CD4-positive, alpha-beta T cell treated with Interleukin-4 for 1 hour (primary cell): ENCODE measurements around the gene MAP3K20.
"Not testable (repeated sequence)": the region's sequence is repeated elsewhere in the genome, so short reads cannot be mapped to it uniquely, and the experiment has no call there.

Source experiments
- DNase-seq, 2 donors: peaks; one replicate each; pipeline ENCODE4 v3.0.0-alpha.2; 2020 to 2022

MAP3K20 gene

GRCh38 chr2:173163357-173163756 lies 87.7 kb downstream of the MAP3K20 start:
- not testable (repeated sequence) for DNase-seq

- DNase-seq = no peak
These were observed 88.8 kb downstream of the MAP3K20 start for GRCh38 chr2:173164396-173164795.

- DNase-seq = no peak
These were observed 90.0 kb downstream of the MAP3K20 start for GRCh38 chr2:173165443-173166238.

- DNase-seq = no peak
These were observed 95.7 kb downstream of the MAP3K20 start for GRCh38 chr2:173171321-173171720.

GRCh38 chr2:173171924-173172643 lies 96.4 kb downstream of the MAP3K20 start:
- DNase-seq = no peak

GRCh38 chr2:173174339-173174738 lies 98.7 kb downstream of the MAP3K20 start:
- not testable (repeated sequence) for DNase-seq

- DNase-seq = no peak
These were observed 99.6 kb downstream of the MAP3K20 start for GRCh38 chr2:173175222-173175621.

- no peak for DNase-seq
These were observed 106.3 kb downstream of the MAP3K20 start for GRCh38 chr2:173181982-173182381.

- DNase-seq = no peak
These were observed 108.7 kb downstream of the MAP3K20 start for GRCh38 chr2:173184031-173185004.

- no peak for DNase-seq
These were observed 109.8 kb downstream of the MAP3K20 start for GRCh38 chr2:173185437-173185836.

- DNase-seq = no peak
These were observed 112.5 kb downstream of the MAP3K20 start for GRCh38 chr2:173187941-173188788.

- DNase-seq = no peak
These were observed 116.0 kb downstream of the MAP3K20 start for GRCh38 chr2:173191601-173192000.

- DNase-seq = no peak
These were observed 116.4 kb downstream of the MAP3K20 start for GRCh38 chr2:173192071-173192470.

- DNase-seq = no peak
These were observed 118.3 kb downstream of the MAP3K20 start for GRCh38 chr2:173193925-173194324.

GRCh38 chr2:173195100-173195499 lies 119.5 kb downstream of the MAP3K20 start:
- no peak for DNase-seq

- DNase-seq = no peak
These were observed 120.4 kb downstream of the MAP3K20 start for GRCh38 chr2:173196080-173196479.

GRCh38 chr2:173196638-173197037 lies 121.0 kb downstream of the MAP3K20 start:
- DNase-seq = no peak

GRCh38 chr2:173198327-173198726 lies 122.7 kb downstream of the MAP3K20 start:
- DNase-seq = no peak

- DNase-seq = no peak
These were observed 123.6 kb downstream of the MAP3K20 start for GRCh38 chr2:173199294-173199693.

- no peak for DNase-seq
These were observed 126.9 kb downstream of the MAP3K20 start for GRCh38 chr2:173202570-173202969.

- no peak for DNase-seq
These were observed 128.7 kb downstream of the MAP3K20 start for GRCh38 chr2:173204316-173204715.

GRCh38 chr2:173205375-173205774 lies 129.7 kb downstream of the MAP3K20 start:
- DNase-seq = no peak
